GM21737 (cell line): ENCODE results near the gene OVCA2.

Experiments used
- ATAC-seq: cut with Tn5 transposase; IDR thresholded peaks from one replicate; pipeline ENCODE4 v1.9.1; 2021; ENCODE audit warnings: mild to moderate bottlenecking, moderate library complexity; ENCODE audit not compliant: unreplicated experiment

OVCA2 gene

DNA sequence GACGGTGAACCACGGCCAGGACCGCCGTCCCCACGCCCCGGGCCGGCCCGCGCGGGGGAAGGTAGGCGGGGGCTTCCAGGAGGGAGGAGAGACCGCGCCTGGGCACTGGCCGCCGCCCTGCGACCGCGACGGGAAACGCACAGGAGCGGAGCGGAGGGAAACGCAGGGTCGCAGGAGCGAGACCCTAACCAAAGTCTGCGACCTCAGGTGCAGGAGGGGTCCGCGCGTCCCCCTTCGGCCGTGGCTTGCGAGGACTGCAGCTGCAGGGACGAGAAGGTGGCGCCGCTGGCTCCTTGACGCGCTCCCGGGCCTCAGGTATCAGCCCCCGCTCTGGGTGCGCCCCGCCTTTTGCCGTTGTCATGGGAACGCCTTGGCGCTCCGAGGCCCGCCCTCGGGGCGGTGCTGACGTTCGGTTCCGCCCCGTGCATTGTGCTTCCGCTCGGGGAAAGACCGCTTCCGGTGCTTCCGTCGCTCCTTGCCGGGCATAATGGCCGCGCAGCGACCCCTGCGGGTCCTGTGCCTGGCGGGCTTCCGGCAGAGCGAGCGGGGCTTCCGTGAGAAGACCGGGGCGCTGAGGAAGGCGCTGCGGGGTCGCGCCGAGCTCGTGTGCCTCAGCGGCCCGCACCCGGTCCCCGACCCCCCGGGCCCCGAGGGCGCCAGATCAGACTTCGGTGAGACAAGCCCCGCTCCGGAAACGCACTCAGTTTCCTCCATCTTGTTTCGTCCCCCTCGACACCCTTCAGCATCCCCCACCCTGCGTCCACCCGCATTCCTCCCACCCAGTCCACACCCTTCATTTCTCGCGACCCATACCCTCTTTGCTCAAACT is at the start of gene OVCA2:
Gene OVCA2, plus strand, starts transcription at position 462 of the 829 bp plus-strand sequence. Its CDS starts 26 bp downstream, at position 488.
- ATAC-seq, result peak; percentile 85

DNA sequence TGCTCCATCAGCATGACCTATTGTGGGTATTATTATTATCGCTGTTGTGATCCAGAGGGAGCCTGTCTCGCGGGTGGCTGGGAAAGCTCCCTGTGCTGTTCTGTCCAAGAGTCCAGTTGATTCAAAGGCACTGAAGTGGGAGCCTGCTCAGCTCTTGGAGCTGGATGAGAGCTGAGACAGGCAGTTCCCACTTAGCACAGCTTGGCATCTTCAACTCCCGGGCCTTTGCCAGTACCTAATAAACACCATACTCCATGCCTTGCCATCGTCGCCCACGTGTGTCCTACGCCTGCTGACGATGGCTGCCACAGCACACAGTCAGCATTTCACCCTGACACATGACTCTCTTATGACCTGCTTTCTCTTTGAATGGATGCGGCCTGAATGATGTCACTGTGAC is 49.3 kb upstream of the OVCA2 start:
- no peak for ATAC-seq

DNA sequence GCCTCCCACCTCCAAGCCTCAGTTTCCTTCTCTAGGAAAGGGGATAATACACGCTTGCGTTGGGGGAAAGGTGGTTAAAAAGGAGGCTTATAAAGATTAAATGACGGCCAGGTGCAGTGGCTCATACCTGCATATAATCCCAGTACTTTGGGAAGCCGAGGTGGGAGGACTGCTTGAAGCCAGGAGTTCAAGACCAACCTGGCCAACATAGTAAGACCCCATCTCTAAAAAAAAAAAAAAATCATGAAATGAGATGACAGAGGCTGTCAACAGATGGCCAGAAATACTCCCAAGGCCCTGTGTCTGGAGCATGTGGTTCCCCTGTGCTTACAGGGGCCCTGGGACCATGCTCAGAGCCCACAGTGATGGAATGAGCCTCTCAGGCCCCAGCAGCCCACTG is 47.1 kb upstream of the OVCA2 start:
- no peak for ATAC-seq

DNA sequence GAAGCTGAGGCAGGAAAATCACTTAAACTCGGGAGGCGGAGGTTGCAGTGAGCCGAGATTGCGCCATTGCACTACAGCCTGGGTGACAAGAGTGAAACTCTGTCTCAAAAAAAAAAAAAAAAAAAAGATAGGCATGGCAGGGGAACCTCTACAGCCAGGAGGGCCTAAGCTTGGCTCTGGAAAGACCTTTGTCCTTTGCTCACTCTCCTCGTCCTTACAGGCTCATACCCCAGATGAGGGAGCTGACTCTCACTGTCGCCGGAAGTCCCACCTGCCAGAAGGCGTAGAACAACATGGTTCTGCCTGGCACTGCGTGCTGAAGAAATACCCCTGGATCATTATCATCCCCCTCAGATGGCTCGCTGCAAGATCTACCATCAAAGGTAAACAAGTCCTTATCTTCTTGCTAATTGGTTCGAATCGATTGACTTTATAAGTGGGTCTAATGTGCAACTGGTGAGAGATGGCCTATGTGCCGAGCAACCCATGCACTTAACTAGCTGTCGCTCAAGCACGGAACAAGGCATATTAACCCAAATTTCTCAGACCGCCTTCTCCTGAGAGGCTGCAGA is 46.4 kb upstream of the OVCA2 start:
- no peak for ATAC-seq

DNA sequence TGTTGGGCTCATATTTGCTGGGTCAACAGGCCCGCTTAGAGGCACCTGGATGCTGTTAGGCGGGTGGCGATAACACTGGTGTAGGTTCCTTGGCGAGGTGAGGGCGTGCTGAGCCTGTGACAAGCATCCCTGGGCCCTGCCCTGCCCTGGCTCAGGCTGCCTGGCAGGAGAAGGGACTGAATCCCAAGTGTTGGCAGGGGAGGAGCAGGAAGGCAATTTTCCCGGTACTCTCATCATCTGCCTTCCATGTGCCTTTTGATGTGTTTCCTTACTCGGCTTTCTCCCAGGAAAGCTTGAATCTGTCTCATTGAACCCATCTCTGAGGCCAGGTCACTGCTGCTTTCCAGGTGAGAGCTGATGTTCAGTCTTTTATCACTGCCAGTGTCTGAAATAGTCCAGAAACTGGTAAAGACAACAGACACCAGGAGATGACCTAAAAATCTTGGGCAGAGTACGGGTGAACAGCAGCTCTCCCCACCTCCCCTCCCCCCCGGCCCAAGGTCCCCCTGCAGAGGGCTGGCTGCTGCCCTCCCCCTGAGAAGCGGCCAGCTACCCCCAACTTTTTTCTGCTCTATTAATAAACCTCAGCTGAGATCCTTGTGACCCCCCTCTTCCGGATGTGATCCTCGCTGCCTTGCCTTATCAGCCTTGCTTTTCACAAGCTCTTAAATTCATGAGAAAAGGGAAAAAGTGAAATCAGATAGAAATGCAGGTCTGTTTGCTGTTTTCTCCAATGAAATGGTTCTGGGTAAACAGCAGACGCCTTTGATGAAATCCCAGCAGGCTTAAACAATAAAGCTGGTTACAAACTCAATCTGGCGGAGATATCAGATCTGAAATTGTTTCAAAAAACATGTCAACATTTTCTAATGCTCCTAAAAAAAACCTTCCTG is 45.7 kb upstream of the OVCA2 start:
- no peak for ATAC-seq

DNA sequence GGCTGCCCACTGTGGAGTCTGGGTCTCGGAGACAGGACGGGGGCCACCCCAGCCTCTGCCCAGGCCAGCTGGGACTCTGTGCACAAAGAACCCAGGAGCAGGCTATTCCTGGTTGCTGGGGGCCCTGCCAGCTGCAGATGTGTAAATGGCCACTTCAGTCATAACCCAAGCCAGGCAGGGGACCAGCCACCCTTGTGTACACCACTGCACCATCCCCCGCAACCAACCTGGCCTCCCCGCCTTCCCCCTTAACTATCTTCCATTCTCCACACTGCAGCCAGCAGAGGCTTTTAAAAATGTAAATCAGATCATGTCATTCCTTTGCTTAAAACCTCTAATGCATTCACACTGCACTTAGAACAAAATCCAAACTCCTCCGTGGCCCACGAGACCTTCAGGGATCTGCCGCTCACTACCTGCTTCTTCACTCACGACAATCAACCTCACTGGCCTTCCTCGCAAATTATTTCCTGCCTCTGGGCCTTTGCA is 45.0 kb upstream of the OVCA2 start:
- ATAC-seq, result no peak

DNA sequence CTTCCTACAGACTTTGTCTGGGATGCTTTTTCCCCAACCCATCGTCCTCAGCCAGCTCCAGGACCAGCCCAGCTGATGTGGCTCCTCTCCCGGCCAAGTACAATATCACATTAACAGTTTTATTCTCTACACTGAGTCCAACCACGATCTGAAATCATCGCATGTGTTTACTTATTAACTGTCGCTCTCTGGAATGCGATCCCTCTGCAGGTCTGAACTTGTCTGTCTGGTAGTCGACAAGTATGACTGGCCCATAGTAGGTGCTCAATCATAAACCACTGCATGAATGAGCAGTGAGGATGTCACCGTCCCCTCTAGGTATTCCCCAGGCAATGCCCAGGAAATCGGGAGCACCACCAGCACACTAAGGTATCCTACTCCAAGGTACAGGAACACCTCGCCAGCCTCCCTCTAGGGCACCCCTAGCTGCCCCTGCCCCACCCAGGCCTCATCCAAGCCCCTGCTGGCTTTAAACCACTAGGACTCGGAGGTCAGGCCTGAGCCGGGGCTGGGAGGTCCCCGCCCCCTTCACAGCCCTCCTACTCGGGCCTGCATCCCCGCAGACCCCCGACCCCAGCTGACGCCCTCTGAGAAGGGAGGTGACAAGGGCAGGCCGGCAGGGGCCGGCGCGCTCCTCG is 44.4 kb upstream of the OVCA2 start:
- no peak for ATAC-seq

DNA sequence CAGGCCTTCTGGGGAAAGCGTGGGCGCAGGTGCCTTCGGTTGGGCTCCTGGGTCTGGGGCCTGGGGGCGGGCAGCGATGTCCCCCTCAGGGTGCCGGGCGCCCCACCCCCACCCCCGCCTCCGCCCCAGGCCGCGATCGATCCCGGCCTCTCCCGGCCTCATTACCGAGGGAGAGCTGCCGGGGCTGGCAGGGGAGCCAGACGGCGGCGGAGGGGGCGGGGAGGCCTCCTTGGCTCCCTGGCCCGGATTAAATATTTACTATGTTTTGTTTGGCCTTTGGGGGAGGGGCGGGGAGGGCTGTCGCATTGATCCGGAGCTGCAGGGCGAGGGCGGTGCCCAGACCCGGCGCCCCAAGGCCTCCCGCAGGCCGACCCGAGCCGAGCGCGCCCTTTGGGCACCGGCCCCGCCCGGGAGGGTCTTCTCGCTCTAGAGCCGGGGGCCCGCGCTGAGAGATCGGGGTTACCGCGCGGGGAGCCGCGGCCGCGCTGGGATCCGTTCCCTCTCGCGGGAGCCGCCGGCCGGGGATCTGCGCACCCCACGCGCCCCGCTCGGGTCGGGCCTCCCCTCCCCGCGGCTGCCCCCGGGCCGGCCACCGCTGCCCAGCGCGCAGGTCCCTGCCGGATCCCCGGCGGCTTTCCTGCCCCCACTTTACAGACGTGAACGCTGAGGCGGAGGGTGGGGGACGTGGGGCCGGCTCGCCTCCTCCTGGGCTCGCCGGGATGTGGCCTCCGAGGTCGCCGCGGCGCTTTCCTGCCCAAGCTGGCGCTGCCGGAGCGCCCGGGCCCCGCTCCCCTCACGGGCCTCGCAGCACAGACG is 43.7 kb upstream of the OVCA2 start:
- ATAC-seq, result no peak

DNA sequence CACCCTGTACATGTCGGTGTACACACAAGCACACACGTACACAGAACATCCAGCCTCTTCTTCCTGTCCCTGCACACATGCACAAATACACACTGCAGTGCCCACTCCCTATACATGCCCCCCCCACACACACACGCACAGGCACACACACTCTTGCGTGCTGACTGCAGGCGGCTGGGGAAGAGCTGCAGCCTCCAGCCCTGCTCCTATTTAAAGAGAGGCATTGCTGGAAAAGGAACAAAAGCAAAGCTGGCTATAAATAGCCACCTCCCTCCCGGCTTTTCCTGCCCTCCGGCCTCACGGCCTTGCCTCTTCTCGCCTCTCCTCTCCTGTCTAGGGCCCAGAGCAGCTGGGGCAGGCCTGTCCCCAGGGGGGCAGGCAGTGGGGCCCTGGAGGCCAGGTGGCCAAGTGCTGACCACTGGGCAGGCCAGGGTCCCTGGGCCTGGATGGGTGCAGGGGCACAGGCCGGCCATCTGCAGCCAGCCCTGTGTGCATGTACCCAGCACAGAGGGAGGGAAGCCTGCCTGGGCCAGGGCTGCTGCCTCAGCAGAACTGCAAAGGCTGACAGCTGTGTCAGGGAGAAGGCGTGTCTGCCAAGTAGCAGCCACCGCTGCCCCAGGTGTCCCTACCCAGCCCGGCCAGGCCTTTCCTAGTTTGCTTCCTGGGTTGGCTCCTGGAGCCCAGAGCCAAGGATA is 42.1 kb upstream of the OVCA2 start:
- no peak for ATAC-seq

DNA sequence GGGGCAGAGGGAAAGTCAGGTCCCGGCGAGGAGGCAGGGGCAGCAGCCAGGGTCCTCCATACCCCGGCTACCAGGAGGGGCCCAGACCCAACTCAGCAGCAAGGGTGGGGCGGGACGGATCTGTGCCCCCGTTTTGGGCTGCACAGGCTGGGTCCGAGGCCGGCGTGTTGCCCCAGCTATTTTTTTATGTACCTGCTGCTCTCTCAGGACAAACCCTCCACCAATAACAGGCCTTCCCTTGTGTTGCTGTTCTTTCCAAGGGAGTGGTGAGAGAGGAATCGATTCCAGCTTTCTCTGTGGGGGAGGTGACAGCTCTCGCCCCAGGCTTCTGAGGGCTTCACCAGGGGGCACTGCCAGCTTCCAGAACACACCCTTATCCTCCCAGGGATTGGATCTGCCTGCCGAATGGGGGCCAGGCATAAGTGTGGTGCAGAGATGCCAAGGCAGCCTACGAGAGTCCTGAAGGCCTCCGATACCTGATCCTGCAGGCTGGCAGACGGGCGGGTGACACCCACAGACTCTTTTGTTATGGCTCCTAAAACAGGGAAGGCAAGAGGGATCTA is 39.0 kb upstream of the OVCA2 start:
- no peak for ATAC-seq

DNA sequence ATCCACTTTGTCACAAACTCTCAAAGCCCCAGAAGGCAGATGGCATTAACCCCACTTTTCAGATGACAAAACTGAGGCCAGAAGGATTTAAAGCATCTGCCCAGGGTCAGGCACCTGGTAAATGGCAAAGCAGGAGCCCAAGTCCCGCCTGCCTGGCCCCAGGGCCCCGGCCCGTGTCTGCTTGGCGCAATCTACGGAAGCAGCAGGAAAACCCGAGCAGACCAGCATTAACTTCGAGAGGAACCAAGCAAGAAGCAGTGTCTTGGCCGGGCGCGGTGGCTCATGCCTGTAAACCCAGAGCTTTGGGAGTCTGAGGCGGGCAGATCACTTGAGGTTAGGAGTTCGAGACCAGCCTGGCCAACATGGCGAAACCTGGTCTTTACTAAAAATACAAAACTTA is 38.3 kb upstream of the OVCA2 start:
- no peak for ATAC-seq

DNA sequence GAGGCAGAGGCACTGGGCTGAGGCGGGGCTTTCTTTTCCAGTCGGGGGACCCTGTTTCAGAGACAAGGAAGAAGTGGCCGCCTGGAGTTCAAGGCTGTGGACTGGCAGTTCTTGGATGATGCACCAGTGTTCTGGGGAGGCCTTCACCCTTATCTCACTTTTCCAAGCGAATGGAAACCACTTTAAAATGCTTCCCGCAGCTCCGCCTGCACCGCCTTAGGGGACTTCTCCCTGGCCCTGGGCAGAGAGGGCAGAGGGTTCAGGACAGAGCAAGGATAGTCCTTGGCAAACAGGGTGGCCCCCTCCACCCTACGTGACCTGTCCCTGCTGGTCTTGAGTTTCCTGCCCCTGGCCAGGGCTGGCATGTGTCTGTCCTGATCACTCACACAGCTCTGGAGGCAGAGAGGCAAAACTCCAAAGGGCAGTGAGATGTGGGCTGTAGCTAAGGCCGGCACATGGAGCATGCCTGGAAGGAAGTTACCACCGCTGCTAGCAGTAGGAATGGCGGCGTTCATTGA is 37.3 kb upstream of the OVCA2 start:
- no peak for ATAC-seq

DNA sequence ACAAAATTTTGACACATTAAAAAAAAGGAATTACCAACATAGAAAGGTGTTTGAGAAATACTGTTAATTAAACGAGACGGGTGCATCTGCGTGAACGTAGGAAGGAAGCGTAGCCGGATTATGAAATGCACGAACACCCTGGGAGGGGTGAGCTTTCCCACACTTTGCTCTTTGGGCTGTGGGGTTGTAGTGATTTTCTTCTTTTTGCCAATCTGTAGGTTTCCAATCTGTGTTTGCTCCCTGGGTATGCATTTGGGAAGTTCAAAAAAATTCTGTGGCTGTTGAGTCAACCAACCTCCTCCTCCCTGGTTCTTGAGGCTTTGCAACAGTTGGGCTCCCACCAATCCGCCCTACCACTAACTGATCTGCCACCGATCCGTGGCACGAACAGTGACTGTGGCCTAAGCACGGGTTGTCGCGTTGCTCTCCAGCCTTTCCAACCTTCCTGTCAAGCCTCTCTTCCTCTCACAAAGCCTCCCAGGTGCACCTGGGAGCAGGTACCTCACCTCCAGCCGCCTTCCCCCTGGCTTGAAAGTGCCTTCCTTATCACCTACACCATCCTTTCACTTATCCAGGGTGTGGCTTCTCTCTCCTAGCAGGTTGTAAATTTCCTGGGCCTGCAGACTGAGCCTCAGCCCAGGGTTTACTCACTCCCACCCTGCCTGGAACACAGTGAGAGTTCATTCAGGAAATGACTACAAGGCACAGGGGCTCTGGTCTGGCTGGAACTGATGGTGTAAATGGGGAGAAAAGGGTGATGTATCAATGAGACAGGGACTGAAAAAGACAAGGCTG is 33.3 kb upstream of the OVCA2 start:
- ATAC-seq, result no peak

DNA sequence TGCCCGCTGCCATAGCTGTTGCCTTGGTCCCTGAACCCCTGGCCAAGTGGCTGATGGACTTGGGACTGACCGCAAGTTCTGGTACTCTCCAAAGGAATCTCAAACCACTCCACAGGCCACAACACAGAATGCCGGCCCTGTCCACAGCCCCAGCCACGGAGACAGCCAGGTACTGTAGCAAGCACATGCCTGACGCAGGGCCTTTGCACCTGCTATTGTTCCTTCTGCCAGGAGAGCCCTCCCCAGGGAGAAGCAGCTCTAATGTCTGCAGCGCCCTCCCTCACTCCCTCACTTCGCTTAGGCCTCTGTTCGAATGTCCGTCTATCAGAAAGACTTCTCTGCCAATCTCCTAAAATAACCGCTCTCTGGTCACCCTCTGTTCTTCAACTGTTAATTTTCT is 32.1 kb upstream of the OVCA2 start:
- no peak for ATAC-seq

DNA sequence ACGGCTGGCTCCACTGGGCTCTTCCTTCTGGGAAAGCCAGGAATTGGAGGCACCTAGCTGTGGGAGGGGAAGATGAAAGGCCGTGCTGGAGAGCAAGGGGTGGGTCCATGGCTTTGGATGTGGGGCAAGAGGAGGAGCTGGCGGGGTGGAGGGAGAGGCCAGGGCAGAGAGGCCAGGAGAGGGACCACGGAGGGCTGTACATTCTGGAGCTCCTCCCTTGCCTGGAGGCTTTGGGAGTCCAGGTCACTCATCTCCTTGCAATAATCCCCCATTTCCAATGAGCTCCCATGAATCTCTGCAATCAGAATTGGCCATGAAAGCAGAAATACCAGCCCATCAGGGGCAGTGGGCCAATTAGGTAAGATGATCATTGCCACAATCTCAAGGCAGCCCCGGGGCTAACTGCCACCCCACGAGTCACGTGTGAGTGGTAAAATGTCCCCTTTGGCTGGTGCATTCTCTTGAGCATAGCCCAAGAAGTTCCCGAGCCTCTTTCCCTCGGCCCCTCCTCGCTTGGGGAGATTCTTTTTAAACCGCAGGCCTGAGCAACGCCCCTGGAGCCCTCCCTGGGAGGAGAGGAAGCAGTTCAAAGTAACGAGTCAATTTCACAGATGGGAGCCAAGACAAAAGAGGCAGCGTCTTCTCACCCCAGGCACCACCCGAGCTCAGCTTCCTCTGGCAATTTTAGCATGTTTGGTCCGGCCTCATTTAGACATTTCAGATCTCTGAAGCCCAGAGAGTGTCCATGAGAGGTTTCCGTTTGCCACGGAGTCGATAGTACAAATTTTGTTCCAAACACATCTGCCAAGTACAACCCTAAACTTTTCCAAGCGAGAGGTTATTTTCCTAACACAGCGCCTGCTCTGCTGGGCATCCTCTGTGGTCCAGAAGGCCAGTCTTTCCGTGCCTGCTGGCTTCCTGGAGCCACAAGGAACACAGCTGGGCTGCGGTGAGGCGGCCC is 30.1 kb upstream of the OVCA2 start:
- ATAC-seq, result no peak

DNA sequence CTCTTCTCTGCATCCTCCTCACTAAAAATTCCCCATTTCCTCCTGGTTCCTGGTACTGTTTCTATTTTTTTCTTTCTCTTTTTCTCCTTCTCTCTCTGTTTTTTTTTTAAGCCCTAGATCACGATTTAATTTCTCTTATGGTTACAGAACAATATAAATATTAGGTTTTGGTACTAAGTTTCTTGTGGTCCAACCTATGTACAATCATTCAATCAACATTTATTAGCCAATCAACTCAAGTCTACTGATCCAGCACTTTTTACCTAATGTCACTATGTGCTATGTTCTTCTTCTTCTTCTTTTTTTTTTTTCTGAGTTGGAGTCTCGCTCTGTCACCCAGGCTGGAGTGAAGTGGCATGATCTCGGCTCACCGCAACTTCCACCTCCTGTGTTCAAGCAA is 29.3 kb upstream of the OVCA2 start:
- no peak for ATAC-seq
